Left ventricle myocardium superior (tissue), 1 donor: ENCODE data around the gene SMPD2. TPM values are rescaled to one million over a fixed set of nuclear protein-coding genes. Genes with fewer than 3 reads are reported as not detected.

Experiments
- ATAC-seq: fragments of 200-7000 bp; cut with Tn5 transposase; one replicate; pipeline ENCODE4 v1.9.1; 2020; ENCODE audit warnings: mild to moderate bottlenecking, moderate library complexity
- DNase-seq: peaks from one replicate; pipeline ENCODE4 v3.0.0-alpha.2; 2020
- intact Hi-C: fragments of 100-400 bp; cut with micrococcal nuclease; formaldehyde crosslinking; loops from one replicate; pipeline ENCODE4 v1.11.0; 2022
- total RNA-seq: library from RNA; stranded (reverse); fragmentation: NEBNext Ultra II Directional; extraction: Animal tissue kit (Norgen Biotek cat#: 25700); gene quantifications from one replicate; pipeline ENCODE4 v1.2.1, GENCODE V29; 2021
- donor health status: DM: no; HTN: yes; CAD: no; lungs with severe emphysema.

Gene SMPD2
- total RNA-seq, 1 donor from 2014 or later = 5.7 TPM

DNA sequence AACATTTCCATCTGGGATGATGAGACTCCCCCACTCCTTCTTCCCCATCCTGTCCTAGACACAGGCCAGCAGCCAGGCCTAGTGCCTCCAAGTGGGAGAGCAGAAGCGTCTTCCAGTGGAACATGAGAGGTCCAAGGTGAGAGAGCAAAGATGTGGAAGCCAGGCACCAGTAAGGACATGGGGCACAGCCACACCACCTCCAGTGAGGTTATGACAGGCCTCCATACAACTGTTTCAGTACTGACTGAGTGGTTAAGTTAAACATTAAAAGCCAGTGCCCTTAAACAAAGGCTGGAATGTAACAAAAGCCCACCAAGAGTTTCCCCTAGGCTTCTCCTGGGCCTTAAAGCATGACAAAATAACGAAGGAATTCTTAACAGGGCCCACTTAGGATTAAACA is 37.2 kb downstream of the SMPD2 start:
- DNase-seq (no peak), ATAC-seq (no peak)
- intact Hi-C loops = no loop called here

DNA sequence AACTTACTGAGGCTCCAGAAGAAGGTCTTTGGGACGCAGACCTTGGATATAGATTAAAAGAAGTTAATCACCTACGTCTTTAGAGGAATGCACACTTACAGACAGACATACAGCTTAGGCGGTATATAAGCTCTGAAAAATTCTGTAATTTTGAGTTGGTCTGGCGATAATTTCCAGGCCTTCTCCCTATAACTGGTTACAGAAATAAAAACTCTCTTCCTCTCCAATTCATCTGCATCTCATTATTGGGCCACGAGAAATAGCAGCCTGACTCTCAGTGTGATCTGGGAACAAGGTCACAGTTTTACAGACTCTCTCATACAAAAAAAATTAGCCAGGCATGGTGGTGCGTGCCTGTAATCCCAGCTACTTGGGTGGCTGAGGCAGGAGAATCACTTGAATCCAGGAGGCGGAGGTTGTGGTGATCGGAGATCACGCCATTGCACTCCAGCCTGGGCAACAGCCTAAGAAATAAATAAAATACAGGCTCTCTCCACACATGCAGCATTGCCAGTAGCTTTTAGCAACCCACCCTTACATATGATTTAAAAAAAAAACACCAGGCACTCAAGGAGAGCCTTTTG is 37.8 kb downstream of the SMPD2 start:
- no peak for ATAC-seq
- intact Hi-C loops = no loop called here
- no peak for DNase-seq

DNA sequence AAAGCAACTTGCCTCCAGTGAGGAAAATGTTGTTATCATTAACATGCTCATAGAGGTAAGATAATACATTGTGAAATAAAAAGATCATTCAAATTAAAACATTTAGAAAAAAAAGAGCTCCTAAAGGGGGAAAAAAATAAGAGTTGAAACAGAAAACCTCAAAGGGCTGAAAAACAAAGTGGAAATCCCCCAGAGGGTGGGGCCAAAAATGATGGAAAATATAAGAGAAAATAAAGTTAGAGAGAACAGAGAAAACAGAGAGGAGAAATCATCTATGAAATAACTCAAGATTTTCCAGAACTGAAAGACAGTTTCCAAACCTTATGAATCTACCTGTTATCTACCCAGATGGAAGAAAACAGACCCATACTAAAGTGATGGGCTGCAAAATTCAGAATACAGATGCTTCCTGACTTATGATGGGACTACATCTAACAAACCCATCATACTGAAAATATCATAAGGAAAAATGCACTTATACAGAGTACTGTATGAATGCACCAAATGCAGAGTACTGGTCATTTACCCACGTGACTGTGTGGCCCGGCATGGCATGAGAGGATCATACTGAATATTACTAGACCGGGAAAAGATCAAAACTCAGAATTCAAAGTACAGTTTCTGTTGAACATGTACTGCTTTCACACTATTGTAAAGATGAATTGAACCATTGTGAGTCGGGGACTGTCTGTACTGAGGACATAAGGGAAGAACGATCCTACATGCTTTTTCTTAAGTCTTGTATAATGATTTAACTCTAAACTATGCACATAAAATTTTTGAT is 38.5 kb downstream of the SMPD2 start:
- intact Hi-C loops = no loop called here
- no peak for DNase-seq
- ATAC-seq = no peak

DNA sequence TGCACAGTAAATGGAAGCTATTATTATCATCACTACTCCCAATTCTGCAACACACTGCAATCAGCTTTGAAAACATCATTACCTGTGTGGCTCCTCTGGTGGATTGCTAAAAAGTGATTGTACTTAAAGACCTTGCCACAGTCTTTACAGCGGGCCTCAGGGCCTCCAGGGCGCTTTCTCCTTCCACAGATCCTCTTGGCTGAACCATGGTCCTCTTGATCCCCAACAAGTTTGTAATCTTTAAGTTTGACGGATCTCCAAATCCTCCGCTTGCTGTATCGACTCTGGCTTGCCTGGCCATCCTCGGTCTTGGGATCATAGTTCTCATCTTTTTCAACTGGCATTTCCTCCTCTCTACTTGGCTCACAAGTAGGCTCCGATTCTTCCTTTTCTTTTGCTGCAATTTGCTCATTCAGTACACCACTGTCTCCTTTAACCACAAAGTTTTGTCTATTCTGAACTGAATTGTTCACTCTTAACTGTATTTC is 40.5 kb downstream of the SMPD2 start:
- ATAC-seq (no peak), DNase-seq (no peak)
- intact Hi-C loops = no loop called here

DNA sequence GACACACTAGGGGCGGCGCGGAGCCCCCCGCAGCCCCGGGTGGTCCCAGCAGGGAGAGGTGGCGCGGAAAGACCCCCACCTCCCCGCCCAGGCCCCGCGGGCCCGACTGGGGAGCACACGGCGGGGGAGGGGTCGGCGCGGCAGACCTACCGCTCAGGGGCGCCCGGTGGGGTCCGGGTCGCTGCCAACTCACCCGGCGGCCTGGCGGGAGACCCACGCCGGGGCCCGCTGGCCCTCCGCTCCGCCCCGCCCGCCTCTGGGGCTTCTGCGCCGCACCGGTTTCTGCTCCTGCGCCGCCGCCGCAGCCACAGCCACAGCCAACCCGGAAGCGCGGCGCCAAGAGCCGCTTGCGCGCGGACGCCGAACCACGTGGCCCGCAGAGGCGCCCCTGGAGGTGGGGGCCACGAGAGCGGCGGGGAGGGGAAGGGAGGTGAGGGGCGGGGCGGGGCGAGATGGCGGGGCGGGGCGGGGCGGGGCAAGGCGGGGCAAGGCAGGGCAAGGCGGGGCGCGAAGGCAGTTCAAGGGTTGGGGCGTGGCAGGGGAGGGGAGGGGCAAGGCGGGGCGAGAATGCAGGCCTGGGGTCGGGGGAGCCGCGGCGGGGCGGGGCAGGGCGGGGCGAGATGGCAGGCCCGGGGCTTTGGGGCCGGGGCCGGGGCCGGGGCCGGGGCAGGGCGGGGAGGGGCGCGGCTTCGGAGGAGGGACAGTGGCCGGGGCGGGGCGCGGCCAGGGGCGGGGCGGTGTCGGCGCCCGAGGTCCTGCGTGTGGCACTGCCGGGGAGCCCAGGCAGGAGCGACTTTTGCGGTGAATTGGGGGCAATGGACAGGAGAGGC is 42.6 kb downstream of the SMPD2 start, which contains the start of gene ZBTB24:
Gene ZBTB24, minus strand, starts transcription at position 315 of the 830 bp plus-strand sequence. CDS start 1,193 bp downstream, outside the sequence.
- ATAC-seq = peak; percentile 97
- intact Hi-C loops = no loop called here
- peak; percentile 96 for DNase-seq

DNA sequence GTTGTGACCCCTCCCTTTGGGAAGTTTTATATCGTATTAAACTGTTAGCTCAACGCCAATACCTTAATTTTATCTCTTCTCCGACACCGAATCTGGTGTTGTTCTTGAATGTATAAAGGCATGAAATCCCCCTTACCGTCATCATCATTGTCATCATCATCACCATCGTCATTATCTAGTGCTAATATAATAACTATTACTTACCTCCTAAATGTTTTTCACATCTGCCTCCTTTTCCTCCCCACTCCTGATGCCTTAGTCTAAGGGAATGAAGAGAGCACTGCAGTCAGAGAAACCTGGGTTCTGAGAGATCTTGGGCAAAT is 43.2 kb downstream of the SMPD2 start:
- intact Hi-C loops = no loop called here
- no peak for DNase-seq
- no peak for ATAC-seq

GRCh38 chr6:109484122-109484521 is 43.6 kb downstream of the SMPD2 start:
- ATAC-seq (no peak), DNase-seq (no peak)
- intact Hi-C loops = no loop called here

- no peak for ATAC-seq
- intact Hi-C loops = no loop called here
- no peak for DNase-seq
These were observed 44.9 kb downstream of the SMPD2 start for GRCh38 chr6:109485266-109485935.

DNA sequence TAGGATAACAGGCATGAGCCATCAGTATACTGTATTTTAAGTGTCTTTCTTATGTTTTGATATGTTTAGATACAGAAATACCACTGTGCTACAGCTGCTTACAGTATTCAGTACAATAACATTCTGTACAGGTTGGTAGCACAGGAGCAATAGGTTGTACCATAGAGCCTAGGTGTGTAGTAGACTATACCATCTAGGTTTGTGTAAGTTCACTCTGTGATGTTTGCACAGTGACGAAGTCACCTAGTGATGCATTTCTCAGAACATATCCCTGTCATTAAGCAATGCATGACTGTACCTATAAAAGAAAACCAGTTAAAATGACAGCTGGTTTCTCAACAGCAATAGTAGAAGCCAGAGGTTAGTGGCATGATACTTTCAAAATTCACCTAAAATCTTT is 45.5 kb downstream of the SMPD2 start:
- intact Hi-C loops = no loop called here
- ATAC-seq (no peak), DNase-seq (no peak)

DNA sequence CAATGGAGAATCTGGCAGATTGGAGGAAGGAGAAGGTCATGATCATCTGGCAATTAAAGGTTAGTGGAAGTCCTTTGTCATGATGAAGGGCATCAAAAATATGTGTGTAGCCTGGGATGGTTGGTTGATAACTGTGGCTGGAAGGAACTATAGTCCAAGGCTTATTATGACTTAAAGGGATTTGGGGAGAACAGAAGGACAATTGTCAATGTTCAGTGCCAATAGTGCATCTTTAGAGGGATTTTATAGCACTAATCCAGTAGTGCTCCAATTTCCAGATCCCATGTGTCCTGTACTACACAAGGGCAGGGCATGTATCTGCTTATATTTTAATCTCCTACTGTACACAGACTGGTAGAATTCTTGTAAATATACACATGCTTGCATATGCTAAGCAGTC is 47.5 kb downstream of the SMPD2 start:
- intact Hi-C loops = no loop called here
- ATAC-seq = no peak
- no peak for DNase-seq

- DNase-seq (no peak), ATAC-seq (no peak)
- intact Hi-C loops = no loop called here
These were observed 50.2 kb downstream of the SMPD2 start for GRCh38 chr6:109490713-109491112.

DNA sequence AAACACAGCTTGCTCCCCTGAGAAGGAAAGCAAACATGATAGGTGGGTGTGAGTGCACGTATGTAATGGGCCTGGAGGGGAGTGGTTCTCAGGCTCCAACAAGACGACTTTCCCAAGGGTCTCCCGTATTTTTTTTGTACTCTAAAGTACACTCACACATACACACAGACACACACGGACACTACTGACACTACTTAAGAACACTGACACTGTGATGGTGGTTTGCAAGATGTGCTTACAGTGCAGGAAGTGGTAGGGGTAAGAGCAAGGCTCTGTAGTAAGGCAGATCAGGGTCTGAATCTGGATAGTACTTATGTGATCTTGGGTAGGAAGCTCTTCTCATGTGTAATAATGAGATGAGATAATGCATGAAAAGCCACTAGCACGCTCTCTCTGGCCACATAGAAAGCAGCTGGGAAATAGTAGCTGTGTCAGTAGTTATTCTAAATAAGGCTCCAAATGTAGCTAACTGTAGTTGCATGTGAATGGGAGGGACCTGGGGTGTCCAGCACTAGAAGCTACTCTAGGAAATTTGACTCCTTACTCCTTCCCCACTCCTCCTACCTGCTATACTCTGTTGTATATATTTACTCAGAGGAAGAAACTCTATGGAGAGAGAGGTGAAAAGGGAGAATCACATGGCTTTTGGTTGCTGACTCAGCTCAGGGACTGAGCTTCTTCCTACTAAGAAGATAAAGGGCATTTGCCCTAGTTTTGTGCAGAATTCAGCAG is 50.8 kb downstream of the SMPD2 start:
- intact Hi-C loops = no loop called here
- DNase-seq (no peak), ATAC-seq (no peak)

Other genes with a start within 250 kb of the SMPD2 start
- 100 TPM for gene CD164, start 58.3 kb upstream of the SMPD2 start, total RNA-seq
- gene PPIL6, start 96 bp upstream of the SMPD2 start, total RNA-seq = 2.5 TPM
- 7.5 TPM for gene MICAL1, start 15.0 kb downstream of the SMPD2 start, total RNA-seq
- 3.4 TPM for gene ZBTB24, start 42.5 kb downstream of the SMPD2 start, total RNA-seq